GM21515 (cell line): ENCODE results near the gene PSG6.
"Not testable (repeated sequence)": the region's sequence is repeated elsewhere in the genome, so short reads cannot be mapped to it uniquely, and the experiment has no call there.

Source experiments
- ATAC-seq: cut with Tn5 transposase; IDR thresholded peaks from one replicate; pipeline ENCODE4 v1.9.1; 2021; ENCODE audit not compliant: unreplicated experiment

Gene PSG6

GRCh38 chr19:42911731-42912130 lies 6.0 kb downstream of the PSG6 start:
- ATAC-seq = not testable (repeated sequence)

DNA sequence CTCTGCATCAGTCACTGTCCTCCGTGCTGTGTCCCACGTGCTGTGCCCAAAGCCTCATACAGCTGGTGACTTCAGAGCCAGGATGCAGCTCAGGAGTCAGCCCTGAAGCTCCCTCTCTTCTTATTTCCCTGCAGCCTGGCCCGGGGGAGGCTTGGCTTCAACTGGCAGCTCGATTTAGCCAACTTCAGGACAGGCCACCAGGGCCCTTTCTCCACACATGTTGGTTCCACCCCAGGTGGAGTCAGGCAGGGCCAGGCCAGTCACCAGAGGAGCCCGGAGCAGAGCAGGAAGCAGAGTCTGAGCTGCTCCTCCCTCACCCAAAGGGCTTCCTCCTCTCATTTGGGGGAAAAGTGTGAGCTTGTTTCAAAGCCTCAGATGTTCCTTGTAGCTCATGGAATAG lies 11.5 kb downstream of the PSG6 start:
- not testable (repeated sequence) for ATAC-seq

DNA sequence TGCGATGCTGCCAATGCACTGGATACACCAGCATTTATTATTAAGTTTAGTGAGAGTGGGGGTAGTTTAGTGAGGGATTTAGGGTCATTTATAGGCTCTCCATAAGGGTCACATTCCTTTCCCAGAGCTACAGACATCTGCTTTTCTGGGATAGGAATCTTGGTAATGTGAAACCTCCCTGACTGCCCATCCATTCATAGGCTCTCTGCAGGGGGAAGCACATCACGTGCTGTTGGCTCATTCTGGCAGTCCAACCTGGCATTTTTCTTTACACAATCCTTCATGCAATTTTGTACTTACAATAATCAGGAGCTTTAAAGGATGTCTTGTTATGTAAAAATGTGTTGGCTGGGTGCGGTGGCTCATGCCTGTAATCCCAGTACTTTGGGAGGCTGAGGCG lies 17.1 kb downstream of the PSG6 start:
- ATAC-seq = not testable (repeated sequence)

DNA sequence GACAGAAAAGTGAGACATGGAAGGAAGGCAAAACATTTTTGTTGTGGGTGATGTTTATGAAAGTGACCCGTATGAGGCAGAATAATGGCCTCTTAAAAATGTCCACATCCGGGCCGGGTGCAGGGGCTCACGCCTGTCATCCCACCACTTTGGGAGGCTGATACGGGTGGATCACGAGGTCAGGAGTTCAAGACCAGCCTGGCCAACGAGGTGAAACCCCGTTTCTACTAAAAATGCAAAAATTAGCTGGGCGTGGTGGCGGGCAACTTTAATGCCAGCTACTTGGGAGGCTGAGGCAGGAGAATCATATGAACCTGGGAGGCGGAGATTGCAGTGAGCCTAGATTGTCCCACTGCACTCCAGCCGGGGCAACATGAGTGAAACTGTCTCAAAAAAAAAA lies 18.0 kb downstream of the PSG6 start:
- not testable (repeated sequence) for ATAC-seq

GRCh38 chr19:42899110-42899509 lies 18.6 kb downstream of the PSG6 start:
- ATAC-seq = not testable (repeated sequence)

- not testable (repeated sequence) for ATAC-seq
These were observed 19.0 kb downstream of the PSG6 start for GRCh38 chr19:42898656-42899055.

DNA sequence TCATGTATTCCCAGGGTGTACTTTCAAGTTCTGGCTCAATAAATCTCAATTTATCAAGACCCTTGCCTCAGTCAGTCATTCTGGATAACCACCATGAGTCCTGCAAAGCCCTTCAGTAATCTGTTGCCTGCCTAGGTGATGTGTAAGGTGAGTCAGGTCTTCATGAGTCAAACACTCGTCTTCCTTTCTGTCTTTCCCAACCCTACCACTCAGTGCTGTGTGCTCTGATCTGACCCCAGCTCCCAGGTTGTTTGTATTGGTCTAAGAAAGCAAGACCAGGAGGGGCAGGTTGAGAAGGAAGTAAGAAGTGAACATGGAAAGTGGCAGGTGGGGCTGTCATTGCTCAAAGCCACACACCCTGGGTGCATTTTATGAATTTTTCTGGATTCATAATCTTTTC lies 20.0 kb downstream of the PSG6 start:
- not testable (repeated sequence) for ATAC-seq

GRCh38 chr19:42890446-42890845 lies 27.2 kb downstream of the PSG6 start:
- ATAC-seq = not testable (repeated sequence)

DNA sequence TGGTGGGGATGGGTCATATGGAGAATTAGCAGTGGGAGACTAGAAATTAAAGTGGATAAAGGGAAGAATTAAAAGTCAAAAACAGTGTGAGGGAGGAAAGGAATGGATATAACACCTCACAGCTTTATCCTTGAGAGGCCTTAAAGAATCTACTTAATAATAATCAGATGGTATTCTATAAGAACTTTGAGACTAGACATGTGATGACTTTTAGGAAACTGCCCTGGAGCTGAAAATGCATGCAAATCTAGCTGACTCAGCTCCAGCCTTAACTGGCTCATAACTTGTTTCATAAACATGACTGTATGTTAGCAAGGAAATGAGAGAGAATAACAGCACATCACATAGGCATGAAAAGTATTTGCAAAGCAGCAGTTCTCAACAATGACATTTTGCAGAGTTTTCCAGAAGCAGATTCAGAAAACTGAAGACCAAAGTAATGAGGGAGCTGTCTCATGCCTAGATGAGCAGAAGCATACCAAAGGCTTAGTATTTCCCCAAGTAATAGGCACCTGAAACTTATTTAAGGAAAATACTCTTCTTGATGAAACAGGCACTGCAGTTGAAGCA lies 29.7 kb downstream of the PSG6 start:
- ATAC-seq = not testable (repeated sequence)

DNA sequence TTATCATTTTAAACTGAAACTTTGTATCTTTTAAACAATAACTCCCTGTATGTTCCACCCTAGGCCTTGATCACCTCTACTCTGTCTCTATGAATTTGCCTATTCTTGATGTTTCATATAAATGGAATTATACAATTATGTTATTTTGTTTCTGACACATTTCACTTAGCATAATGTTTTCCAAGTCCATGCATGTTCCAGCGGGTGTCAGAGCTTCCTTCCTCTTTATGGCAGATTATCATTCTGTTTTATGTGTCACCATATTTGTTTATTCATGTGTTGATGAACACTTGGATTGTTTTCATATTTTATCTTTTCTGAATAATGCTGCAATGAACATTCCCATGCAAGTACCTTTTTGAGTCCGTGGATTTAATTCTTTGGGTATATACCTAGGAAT lies 35.0 kb downstream of the PSG6 start:
- not testable (repeated sequence) for ATAC-seq

DNA sequence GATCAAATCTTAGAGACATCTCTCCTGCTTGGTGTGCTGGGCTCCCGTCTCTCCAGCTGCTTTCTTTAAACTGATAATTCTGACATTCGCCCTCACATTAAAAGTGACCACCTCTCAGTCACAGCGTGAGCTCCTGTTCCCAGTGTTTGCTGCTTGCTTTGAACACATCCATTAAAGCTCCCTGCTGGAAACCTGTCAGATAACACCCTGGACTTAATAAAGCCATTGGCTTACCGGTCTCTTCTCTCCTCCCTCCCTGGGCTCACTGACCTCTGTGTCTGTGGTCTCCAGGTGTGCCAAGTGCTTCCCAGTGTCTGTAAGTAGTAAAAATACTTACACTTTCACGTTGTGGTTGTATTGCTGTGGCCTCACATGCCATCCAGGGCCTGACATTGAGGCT lies 35.7 kb downstream of the PSG6 start:
- not testable (repeated sequence) for ATAC-seq

DNA sequence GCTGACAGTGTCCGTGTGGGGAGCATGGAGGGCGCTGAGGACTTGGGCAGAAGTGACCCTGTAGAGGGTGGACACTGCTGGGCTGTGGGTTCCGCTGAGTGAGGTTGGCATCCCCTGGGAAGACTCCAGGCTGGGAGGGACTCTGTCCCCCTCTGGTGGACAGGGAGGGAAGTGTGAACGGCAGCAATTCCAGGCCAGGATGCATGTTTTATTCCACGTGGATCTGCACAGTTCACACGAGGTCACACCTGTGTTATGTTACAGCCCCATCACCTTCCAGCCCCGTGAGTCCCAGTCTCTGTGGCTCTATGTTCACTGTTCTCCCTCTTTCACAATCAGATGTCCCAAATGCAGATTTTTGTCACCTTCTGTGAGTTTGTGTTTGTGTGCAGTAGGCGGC lies 36.4 kb downstream of the PSG6 start:
- not testable (repeated sequence) for ATAC-seq

- ATAC-seq = not testable (repeated sequence)
These were observed 37.1 kb downstream of the PSG6 start for GRCh38 chr19:42880621-42881020.

GRCh38 chr19:42879613-42880012 lies 38.1 kb downstream of the PSG6 start, which contains the start of gene PSG1:
TSS of gene PSG1 (minus strand) at chr19:42879713. CDS start at chr19:42879581, 132 bp downstream.
- no peak for ATAC-seq

DNA sequence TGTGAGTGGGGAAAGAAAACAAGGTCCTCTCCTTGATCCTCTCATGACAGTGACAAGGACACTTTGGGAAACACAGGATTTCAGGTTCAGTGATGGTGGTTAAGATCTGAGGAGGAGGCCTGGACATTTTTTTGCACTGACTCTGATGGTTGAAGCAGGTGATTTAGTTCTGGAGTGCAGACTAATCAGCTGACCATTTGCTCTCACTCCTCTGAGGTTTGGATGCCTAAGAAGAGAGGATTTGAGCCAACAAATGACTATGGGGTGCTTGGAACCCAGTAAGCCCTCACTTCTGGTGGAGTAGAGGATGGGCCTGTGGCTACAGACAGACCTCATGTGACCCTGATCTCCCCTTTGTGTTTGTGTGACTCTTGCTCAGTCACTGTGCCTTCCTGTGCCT lies 41.1 kb downstream of the PSG6 start:
- not testable (repeated sequence) for ATAC-seq

DNA sequence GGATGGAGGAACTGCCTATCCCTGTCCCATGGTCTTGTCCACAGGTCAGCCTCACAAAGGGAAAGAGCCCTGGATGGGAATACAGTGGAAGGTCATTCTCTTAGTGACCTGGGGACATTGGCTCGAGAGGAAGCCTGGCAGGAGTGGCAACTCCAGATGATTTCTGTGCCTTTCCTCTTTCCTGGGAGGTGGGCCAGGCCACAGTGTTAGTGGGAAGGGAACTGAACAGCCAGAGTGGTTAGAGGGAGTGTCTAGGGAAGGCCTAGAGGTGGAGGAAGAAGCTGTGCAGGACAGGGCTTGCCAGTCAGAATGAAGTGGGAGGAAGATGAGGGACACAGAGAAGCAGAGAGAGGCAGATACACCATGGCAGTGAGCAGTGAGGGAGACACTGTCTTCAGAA lies 41.8 kb downstream of the PSG6 start:
- ATAC-seq = not testable (repeated sequence)

DNA sequence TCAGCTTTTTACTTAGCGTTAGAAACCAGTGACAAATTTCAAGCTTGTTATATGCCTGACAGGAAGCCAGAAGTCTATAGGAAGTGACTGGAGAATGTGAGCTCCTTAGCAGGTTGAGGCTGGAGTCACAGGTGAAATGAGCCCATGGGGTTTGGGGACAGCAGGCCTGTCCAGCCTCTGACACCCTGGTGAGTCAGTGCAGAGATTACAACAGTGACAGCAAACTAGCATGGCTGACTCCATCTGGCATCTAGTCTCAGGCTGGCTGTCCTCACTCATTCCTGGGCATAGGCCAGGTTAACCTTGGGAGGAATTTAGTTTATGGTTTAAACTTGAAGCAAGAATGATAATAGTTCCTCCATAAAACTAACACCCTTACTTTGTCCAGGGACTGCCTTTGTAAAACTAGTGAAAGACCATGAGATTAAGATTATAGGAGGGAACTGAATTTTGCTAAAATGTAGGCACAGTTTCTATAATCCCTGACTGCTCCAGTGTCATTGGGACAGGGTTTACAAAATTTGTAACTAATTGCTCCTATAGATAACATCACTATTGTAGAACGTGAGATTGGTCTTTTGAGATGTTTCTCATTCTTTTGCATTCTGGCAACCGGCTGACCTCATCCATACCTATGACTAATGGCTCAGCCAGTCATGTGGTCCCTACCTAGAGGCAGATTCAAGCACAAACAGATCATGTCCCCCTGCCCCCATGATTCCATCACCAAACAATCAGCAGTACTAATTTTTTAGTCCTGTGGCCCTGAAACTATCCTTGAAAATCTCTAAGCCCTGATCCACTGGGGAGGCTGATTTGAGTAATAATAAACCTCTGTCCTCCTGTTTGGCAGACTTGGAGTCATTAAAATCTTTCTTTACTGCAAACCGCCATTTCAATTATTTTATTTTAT lies 42.5 kb downstream of the PSG6 start:
- ATAC-seq = not testable (repeated sequence)

DNA sequence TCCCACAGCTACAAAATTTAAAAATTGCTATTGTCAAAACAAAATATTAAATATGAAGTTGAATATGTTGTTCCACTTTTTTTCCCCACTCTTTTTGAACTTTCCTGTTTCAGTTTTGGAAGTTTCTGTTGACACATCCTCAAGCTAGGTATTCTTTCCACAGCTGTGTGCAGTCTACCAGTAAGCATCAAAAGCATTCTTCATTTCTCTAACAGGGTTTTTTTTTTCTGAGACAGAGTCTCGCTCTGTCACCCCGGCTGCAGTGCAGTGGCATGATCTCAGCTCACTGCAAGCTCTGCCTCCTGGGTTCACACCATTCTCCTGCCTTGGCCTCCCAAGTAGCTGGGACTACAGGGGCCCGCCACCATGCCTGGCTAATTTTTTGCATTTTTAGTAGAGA lies 43.6 kb downstream of the PSG6 start:
- not testable (repeated sequence) for ATAC-seq

GRCh38 chr19:42872608-42873007 lies 45.1 kb downstream of the PSG6 start:
- no peak for ATAC-seq

GRCh38 chr19:42857544-42857867 lies 60.2 kb downstream of the PSG6 start:
- no peak for ATAC-seq

- ATAC-seq = not testable (repeated sequence)
These were observed 60.7 kb downstream of the PSG6 start for GRCh38 chr19:42856866-42857543.

GRCh38 chr19:42854745-42855144 lies 62.9 kb downstream of the PSG6 start:
- ATAC-seq = not testable (repeated sequence)
